CD4-positive, alpha-beta T cell treated with Interleukin-10 for 1 hour (primary cell): Measurements from ENCODE around the gene MAGEF1.

Source experiments
- DNase-seq: peaks from one replicate; pipeline ENCODE4 v3.0.0-alpha.2; 2020

MAGEF1 gene

GRCh38 chr3:184688251-184688881, 23.5 kb downstream of the MAGEF1 start:
- DNase-seq: no peak

DNA sequence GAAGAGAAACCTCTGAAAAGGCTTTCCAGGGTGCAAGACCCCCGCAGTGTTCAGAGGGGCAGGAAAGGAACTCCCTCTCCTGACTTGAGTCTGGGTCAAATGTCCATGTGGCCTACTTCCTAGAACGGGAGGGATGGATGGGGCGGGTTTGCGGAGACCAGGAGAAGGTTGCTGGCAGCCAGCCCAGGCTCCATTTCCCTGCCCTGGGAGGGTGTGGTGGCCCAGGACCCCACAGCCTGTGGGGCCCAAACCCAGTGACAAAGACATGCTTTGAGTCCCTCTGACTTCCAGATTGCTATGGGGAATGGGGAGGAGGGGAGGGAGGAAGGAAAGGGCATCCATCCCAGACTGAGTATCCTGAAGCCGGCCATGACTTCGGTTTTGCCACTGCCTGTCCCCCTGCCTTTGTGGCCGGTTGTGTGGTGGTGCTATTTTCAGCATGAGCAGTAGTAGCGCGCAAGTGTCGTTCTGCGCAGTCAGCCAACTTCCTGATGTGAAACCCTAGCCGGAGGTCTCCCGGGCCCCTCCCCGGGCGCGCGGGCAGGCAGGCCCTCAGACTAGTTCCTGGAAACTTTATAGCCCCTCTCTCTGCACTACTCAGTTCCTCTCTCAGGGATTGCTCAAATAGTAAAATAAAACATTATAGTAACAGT, 24.4 kb downstream of the MAGEF1 start:
- DNase-seq: no peak

GRCh38 chr3:184685646-184686045, 26.2 kb downstream of the MAGEF1 start:
- DNase-seq: no peak

- DNase-seq: no peak
These were observed 26.8 kb downstream of the MAGEF1 start for GRCh38 chr3:184685055-184685454.

- no peak for DNase-seq
These were observed 27.8 kb downstream of the MAGEF1 start for GRCh38 chr3:184683900-184684560.

- DNase-seq: no peak
These were observed 28.6 kb downstream of the MAGEF1 start for GRCh38 chr3:184683234-184683633.

GRCh38 chr3:184682671-184683070, 29.2 kb downstream of the MAGEF1 start:
- no peak for DNase-seq

- DNase-seq: no peak
These were observed 31.2 kb downstream of the MAGEF1 start for GRCh38 chr3:184680385-184681345.

DNA sequence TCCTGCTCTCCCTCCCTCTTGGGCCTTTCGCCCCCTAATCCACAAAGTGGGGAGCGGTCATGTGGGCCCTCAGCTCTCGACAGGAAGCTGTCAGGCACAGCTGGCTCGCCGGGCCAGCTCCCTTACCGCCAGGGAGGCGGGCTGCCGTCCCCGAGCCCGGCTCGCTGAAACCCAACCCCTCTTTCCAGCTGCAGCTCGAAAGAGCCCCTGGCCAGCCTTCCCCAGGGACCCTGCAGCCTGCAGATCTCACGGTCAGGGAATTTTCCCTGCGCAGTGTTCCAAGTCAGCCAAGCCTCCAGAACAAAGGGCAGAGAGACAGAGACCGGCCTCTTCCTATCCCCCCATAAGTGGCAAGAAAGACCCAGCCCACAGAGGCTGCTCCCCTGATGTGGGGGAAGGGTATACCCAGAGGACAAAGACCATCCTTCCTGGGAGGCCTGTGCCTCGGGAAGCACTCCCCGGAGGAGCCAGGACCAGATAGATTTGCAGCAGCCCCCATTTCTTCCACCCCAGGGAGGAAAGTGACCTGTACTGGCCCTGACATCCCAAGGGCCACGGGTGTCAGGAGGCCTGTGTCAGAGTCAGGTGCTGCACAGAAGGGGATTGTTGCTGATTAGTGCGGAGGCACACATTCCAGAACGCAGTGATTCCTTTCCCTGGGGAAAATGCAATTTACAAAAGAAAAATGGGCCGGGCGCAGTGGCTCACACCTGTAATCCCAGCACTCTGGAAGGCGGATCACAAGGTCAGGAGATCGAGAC, 32.6 kb downstream of the MAGEF1 start:
- DNase-seq: no peak

GRCh38 chr3:184678317-184679055, 33.4 kb downstream of the MAGEF1 start:
- no peak for DNase-seq

GRCh38 chr3:184677344-184678316, 34.2 kb downstream of the MAGEF1 start:
- no peak for DNase-seq

DNA sequence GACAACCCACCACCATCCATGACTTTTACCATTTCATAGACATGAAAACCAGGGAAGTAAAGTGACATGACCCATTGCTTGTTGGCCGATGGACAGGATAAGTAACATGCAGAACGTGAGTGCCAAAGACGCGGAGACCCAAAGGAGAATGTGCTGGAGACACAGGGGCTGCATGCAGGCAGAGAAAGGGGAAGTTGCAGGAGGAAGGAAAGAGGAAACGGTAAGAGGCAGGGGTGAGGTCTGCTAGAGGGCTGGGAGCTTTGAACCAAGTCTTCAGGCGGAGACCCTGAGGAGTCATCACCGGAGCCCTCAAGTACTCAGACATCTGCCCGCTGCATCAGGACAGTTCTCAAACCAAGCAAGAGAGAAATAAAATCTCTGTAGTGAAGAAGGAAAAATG, 34.9 kb downstream of the MAGEF1 start:
- no peak for DNase-seq

DNA sequence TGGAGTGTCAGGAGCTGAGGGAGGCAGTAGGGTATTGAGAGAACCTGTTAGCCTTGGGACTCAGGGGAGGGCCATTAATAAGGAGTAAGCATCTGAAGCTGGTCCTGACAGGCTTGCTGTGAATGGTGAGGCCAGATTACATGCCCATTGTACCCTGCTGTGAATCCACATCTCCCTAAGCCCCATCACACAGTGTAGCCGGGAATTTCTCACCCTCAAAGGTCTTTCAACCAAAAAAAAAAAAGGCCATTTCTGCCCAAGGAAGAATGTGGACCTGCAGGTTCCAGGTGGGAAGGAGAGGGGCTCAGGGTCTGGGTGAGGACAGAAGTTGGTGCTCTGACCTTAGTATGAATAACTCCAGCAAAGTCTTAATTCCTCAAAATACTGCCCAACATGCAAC, 37.2 kb downstream of the MAGEF1 start:
- DNase-seq: no peak

DNA sequence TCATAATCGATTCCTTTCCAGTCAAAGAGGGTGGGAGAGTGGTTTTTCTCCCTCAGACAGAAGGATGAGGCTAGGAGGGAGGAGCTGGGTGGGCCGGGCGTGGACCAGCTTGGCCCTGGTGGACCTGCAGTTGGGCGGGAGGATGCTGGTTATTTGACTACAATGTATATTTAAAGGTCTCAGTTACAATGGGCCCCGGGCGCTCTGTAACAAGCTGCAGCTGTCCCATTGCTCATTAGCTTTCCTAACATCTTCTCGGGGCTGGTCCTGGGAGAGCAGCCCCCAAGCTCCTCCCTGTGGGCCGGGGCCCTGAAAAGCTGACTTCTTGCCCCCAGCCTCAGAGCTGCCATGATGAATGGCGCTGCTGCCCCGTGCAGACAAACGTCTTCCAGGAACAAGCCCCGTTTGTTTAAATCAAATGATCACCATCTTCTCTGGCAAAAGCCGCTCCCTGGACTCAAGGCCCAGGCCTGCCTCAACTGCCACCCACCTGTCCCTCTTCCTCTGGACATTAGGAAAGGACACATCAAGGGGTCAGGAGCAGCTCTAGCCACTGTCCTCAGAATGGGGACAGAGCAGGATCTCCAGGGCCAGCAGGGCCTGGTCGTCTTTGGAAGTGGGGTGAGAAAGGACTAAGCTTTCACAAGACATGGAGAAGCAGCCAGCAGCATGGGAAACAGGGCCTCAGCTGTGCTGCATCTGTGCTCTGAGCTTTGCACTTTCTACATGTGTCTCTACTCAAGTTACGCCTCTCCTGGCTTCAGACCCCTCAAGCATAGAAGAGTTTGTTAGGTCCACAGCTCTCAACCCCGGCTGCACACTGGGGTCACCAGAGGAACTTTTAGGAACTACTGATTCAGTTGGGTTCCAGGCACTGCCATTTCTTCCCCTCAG, 38.6 kb downstream of the MAGEF1 start:
- no peak for DNase-seq

GRCh38 chr3:184672335-184672734, 39.5 kb downstream of the MAGEF1 start:
- DNase-seq: no peak

DNA sequence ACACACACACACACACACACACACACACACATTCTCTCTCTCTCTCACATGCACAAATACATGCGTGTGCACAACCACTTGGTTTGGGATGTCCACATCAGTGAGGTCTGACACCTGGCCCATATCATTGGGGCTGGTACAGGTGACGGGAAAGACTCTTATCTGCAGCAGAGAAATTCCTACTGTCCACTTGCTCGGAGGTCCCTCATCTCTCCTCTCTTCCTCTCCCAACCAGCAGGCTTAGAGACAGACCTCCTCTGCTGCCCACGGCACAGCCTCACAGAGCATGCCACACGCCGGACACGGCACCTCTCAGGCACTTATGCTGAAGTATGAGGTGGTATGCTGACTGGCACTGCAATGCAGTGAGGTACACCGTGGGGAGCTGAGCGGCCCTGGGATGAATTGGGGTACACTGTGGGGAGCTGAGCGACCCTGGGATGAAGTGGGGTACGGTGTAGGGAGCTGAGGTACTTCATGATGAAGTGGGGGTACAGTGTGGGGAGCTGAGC, 41.7 kb downstream of the MAGEF1 start:
- DNase-seq: no peak

GRCh38 chr3:184669578-184669977, 42.3 kb downstream of the MAGEF1 start:
- DNase-seq: no peak

DNA sequence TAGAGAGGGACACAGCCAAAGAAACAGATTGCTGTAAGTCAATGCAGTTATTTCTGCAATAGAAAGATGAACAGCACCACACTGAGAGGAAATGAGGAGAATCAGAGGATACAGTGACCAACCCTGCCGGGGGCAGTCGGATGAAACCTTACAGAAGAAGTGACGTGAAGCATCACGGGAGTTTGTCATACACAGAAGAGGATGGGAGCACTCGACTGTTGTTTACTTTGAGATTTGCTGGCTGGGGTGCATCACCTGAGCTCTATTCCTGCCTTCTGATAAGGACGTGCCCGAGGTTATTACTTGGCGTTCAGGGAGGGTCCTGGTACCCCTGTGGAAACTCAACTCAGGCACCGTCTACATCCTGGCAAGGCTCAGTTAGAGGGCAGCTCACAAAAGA, 45.4 kb downstream of the MAGEF1 start:
- no peak for DNase-seq

GRCh38 chr3:184665101-184665500, 46.8 kb downstream of the MAGEF1 start:
- no peak for DNase-seq
